Stimulated activated CD4-positive, alpha-beta T cell treated with anti-CD3 and anti-CD28 coated beads, TNF-alpha, amount 100 ng/mL, for 48 hours (primary cell): ENCODE results near the gene RAI2.

Source experiments
- DNase-seq, 3 donors: peaks; one replicate each; pipeline ENCODE4 v3.0.0-alpha.2; 2020; ENCODE audit warnings: low read depth in 3 of 3

Gene RAI2

GRCh38 chrX:17860811-17861488, at the start of gene RAI2:
Gene RAI2 (minus strand): TSS chrX:17861298. CDS start chrX:17802010, 59,288 bp downstream.
- DNase-seq: no peak

GRCh38 chrX:17888421-17888820, 27.3 kb upstream of the RAI2 start:
- no peak for DNase-seq

- no peak for DNase-seq
Observed at GRCh38 chrX:17882680-17883079, 21.6 kb upstream of the RAI2 start.

GRCh38 chrX:17878028-17878670, 17.1 kb upstream of the RAI2 start:
- DNase-seq: no peak

GRCh38 chrX:17876135-17876534, 15.0 kb upstream of the RAI2 start:
- DNase-seq: no peak

GRCh38 chrX:17869580-17869979, 8.5 kb upstream of the RAI2 start:
- no peak for DNase-seq

- no peak for DNase-seq
Observed at GRCh38 chrX:17861489-17862011, 452 bp upstream of the RAI2 start.

- DNase-seq: no peak
Observed at GRCh38 chrX:17860179-17860780, 818 bp downstream of the RAI2 start.

GRCh38 chrX:17859609-17860178, 1.4 kb downstream of the RAI2 start:
- DNase-seq: no peak

- DNase-seq: no peak
Observed at GRCh38 chrX:17854531-17854930, 6.6 kb downstream of the RAI2 start.

- no peak for DNase-seq
Observed at GRCh38 chrX:17854069-17854468, 7.0 kb downstream of the RAI2 start.

- DNase-seq: no peak
Observed at GRCh38 chrX:17851874-17852273, 9.2 kb downstream of the RAI2 start.

GRCh38 chrX:17848545-17849265, 12.4 kb downstream of the RAI2 start:
- no peak for DNase-seq

GRCh38 chrX:17846045-17846444, 15.1 kb downstream of the RAI2 start:
- no peak for DNase-seq

GRCh38 chrX:17844236-17844635, 16.9 kb downstream of the RAI2 start:
- DNase-seq: no peak

GRCh38 chrX:17842769-17843525, 18.2 kb downstream of the RAI2 start:
- no peak for DNase-seq

- no peak for DNase-seq
Observed at GRCh38 chrX:17839269-17839668, 21.8 kb downstream of the RAI2 start.

GRCh38 chrX:17836830-17837229, 24.3 kb downstream of the RAI2 start:
- no peak for DNase-seq

GRCh38 chrX:17833954-17834353, 27.1 kb downstream of the RAI2 start:
- no peak for DNase-seq

GRCh38 chrX:17831255-17831654, 29.8 kb downstream of the RAI2 start:
- DNase-seq: no peak

- DNase-seq: no peak
Observed at GRCh38 chrX:17830211-17830610, 30.9 kb downstream of the RAI2 start.
